ENCODE measurements around the gene SHISAL1. TPM values are rescaled to one million over a fixed set of nuclear protein-coding genes. Genes with fewer than 3 reads are reported as not detected.

The SHISAL1 gene
- total and polyA plus RNA-seq, 4 donors = 0.12 to 0.74 (median 0.34) TPM

GRCh38 chr22:44360306-44360667, 47.5 kb upstream of the SHISAL1 start:
- no peaks in the 10 kb centered on the region for H3K27me3 ChIP-seq (ENCODE audit: control insufficient read depth in 3 of 3, insufficient read depth in 3 of 3, low read length in 2 of 3)
- 76 to 90% methylated on average over 12 of the region's 12 CpGs for WGBS, 2 donors
- peaks cover 0 to 32% (median 15%) of the 10 kb centered on the region in 5 donors for H3K4me1 ChIP-seq (ENCODE audit: control insufficient read depth in 5 of 5, insufficient read depth in 5 of 5, low read length in 5 of 5)
- no peak overlapping the region for H3K9ac ChIP-seq (ENCODE audit: insufficient read depth in 1 of 2, low read length in 2 of 2)
- H3K4me3 ChIP-seq = no peak overlapping the region
- no peaks in the 10 kb centered on the region for H3K9me3 ChIP-seq (ENCODE audit: control insufficient read depth in 4 of 4, insufficient read depth in 3 of 4, low read length in 3 of 4)
- no peak for TF ChIP-seq CTCF (IDR thresholded peaks at IDR 0.05; ENCODE audit: control extremely low read depth, extremely low read depth)
- H3K36me3 ChIP-seq (ENCODE audit: control insufficient read depth in 4 of 4, insufficient read depth in 4 of 4, low read length in 4 of 4) = no peaks in the 10 kb centered on the region
- no peak for DNase-seq
- ATAC-seq (ENCODE audit: insufficient read depth, low FRiP score) = no peak
- H3K27ac ChIP-seq (ENCODE audit: low read depth in 1 of 2, low read length in 1 of 2) = no peak overlapping the region

GRCh38 chr22:44359496-44360110, 46.9 kb upstream of the SHISAL1 start:
- WGBS, 2 donors = 87 to 95% methylated on average over 13 of the region's 13 CpGs
- Histone ChIP-seq H3K4me1 (ENCODE audit: control insufficient read depth in 5 of 5, insufficient read depth in 5 of 5, low read length in 5 of 5) (peaks cover 0 to 32% (median 15%) of the 10 kb centered on the region in 5 donors), H3K27me3 (ENCODE audit: control insufficient read depth in 3 of 3, insufficient read depth in 3 of 3, low read length in 2 of 3) (no peaks in the 10 kb centered on the region), H3K9me3 (ENCODE audit: control insufficient read depth in 4 of 4, insufficient read depth in 3 of 4, low read length in 3 of 4) (no peaks in the 10 kb centered on the region), H3K9ac (ENCODE audit: insufficient read depth in 1 of 2, low read length in 2 of 2) (no peak overlapping the region), H3K4me3 (no peak overlapping the region), H3K36me3 (ENCODE audit: control insufficient read depth in 4 of 4, insufficient read depth in 4 of 4, low read length in 4 of 4) (no peaks in the 10 kb centered on the region), H3K27ac (ENCODE audit: low read depth in 1 of 2, low read length in 1 of 2) (no peak overlapping the region)
- no peak for TF ChIP-seq CTCF (IDR thresholded peaks at IDR 0.05; ENCODE audit: control extremely low read depth, extremely low read depth)
- ATAC-seq (ENCODE audit: insufficient read depth, low FRiP score) (no peak), DNase-seq (no peak)

- H3K9ac ChIP-seq (ENCODE audit: insufficient read depth in 1 of 2, low read length in 2 of 2) = no peak overlapping the region
- no peak for DNase-seq
- H3K9me3 ChIP-seq (ENCODE audit: control insufficient read depth in 4 of 4, insufficient read depth in 3 of 4, low read length in 3 of 4) = no peaks in the 10 kb centered on the region
- H3K4me1 ChIP-seq (ENCODE audit: control insufficient read depth in 5 of 5, insufficient read depth in 5 of 5, low read length in 5 of 5) = peaks cover 0 to 25% (median 10%) of the 10 kb centered on the region in 5 donors
- no peaks in the 10 kb centered on the region for H3K36me3 ChIP-seq (ENCODE audit: control insufficient read depth in 4 of 4, insufficient read depth in 4 of 4, low read length in 4 of 4)
- no peak overlapping the region for H3K27ac ChIP-seq (ENCODE audit: low read depth in 1 of 2, low read length in 1 of 2)
- no peak for TF ChIP-seq CTCF (IDR thresholded peaks at IDR 0.05; ENCODE audit: control extremely low read depth, extremely low read depth)
- 77 to 82% methylated on average over 17 of the region's 17 CpGs for WGBS, 2 donors
- H3K4me3 ChIP-seq = no peak overlapping the region
- no peak for ATAC-seq (ENCODE audit: insufficient read depth, low FRiP score)
- H3K27me3 ChIP-seq (ENCODE audit: control insufficient read depth in 3 of 3, insufficient read depth in 3 of 3, low read length in 2 of 3) = no peaks in the 10 kb centered on the region
Measured at GRCh38 chr22:44358709-44359440, 46.1 kb upstream of the SHISAL1 start.
